Activated naive CD4-positive, alpha-beta T cell treated with anti-CD3 and anti-CD28 coated beads, Interleukin-2, amount 50 U/mL, for 16 hours (primary cell): ENCODE measurements around the gene DGCR8.
A peak's percentile ranks its signal among the peaks of the same experiment; 100 is the strongest.

Source experiments
- DNase-seq: peaks from one replicate; pipeline ENCODE4 v3.0.0-alpha.2; 2020

Gene DGCR8

GRCh38 chr22:20128619-20128901 lies 48.5 kb downstream of the DGCR8 start:
- no peak for DNase-seq

GRCh38 chr22:20128902-20129746 lies 49.1 kb downstream of the DGCR8 start:
- DNase-seq = peak; percentile 55

DNA sequence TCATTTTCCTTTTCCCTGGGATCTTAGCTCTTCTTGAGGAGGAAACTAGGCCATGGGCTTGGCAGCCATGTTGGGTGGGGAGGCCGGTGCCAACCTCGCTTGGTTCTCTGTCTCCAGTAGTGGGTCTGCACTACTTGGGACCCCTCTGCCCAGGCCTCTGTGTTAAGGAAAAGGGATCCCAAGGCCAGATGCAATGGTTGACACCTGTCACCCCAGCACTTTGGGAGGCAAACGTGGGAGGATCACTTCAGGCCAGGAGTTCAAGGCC lies 49.6 kb downstream of the DGCR8 start:
- DNase-seq = no peak

DNA sequence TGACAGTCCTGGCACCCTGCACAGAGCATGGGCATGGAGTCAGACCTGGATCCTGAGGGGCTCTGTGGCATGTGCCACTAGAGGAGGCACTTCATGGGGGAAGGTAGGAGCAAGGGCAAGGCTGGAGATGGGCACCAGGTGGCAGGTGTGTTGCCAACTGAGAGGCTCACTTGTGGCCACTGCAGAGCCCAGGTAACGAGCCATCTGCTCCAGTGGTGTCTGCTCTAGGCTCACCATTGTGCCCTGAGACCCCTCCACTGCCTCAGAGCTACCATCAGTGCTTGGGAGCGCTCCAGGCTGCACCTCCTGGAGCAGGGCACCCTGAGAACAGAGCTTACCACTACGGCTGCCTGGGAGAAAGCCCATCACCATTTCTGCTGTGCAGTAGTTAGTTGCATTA lies 50.3 kb downstream of the DGCR8 start:
- DNase-seq = no peak

GRCh38 chr22:20130731-20131596 lies 50.9 kb downstream of the DGCR8 start:
- peak; percentile 86 for DNase-seq

DNA sequence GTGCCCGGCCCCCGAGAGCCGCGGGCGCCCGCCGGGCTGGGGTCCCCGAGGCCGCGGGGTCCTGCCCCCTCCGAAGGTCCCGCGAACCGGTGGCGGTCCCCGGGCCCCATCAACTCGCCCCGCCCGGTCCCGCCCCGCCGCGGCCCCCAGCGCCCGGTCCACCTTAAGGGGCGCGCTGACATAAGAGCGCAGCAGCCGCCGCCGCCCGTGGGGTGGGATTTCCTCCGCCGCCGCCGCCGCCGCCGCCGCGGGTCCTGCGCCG lies 51.5 kb downstream of the DGCR8 start, which contains the start of gene ZDHHC8:
Gene ZDHHC8 (plus strand): TSS at position 208 of the 262 bp plus-strand sequence. CDS start 144 bp downstream, outside the sequence.
- DNase-seq = peak; percentile 59

GRCh38 chr22:20131859-20132685 lies 52.0 kb downstream of the DGCR8 start:
- peak; percentile 27 for DNase-seq

DNA sequence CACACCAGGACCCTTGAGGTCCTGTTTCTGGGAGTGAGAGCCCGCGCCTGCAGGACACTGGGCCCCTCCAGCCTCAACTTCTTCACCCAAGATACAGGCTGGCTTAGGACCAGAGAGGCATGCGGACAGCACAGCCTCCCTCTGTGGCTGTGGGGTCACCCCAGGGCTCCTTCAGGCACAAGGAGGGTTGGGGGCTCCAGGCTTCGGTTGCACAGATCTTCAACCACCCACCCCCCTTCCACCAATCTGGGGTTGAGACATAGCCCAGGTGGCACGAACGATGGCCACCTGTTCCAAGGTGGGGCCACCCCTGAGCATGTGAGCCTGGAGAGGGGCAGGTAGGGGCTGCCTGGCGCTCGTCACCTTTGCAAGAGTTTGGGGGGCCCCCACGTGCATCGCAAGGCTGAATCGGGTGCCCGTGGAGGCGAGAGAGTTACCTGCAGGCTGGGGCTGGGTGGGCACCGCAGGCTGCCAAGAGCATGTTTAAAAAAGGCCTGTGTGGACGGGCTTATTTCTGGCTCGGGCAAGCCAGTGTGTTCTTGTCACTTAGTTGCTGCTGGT lies 52.7 kb downstream of the DGCR8 start:
- DNase-seq = no peak

DNA sequence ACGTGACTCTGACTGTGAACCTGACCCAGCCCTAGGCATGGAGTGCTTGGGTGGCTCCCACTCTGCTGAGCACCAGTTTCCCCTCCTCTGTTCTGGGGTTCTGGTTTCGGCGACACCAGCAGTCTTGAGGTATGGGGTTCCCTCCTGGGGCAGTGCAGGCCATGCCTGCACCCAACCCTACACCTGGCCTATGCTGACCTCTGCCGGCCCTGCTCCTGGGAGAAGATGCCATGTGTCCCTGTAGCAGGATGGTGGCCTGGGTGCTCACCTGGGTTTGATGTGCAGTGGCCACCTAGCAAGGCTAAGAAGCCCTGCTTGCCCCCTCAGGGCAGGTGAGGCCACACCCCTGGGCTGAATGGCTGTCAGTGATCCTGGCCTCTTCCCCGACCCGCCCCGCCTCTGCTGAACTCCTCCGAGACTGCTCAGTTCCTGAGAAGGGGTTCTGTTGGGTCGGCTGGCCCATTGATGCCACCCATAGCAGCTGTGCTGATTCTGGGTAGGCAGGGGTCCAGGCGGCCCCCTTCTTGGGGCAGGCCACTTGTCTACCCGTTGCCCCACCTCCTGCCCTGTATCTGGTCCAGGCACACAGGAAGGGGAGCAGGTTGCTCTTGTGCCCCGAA lies 54.0 kb downstream of the DGCR8 start:
- DNase-seq = no peak

- DNase-seq = no peak
Observed at GRCh38 chr22:20135265-20135664, 55.2 kb downstream of the DGCR8 start.

GRCh38 chr22:20135806-20136602 lies 56.0 kb downstream of the DGCR8 start:
- no peak for DNase-seq

DNA sequence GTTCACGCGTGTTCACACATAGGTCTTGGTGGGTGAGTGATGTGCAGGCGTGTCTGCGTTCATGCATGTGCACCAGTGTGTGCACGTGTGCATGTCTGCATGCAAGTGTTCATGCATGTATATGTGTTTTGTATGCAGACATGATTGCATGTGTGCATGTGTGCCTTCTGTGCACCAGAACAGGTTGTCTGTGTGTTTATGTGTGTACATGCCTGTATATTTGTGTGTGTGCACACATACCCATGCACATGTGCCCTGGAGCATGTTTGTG lies 56.5 kb downstream of the DGCR8 start:
- no peak for DNase-seq

DNA sequence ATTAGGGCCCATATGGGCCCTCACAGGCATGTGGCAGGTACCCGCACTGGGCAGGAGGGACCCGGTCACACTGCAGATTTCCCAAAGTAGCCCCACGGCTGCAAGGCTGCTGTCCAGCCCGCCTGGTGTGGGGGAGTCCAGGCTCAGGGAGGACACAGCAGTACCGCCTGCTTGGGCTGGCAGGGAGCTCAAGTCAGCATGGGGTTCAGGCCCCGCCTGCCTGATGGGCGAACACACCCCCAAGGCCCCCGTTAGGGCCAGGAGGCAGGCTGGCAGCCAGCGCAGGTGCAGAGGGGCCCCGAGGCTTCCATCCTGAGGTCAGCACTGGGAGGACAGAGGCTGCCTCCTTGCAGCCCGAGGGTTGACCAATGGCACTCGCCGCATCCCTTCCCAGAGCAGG lies 57.1 kb downstream of the DGCR8 start:
- no peak for DNase-seq

DNA sequence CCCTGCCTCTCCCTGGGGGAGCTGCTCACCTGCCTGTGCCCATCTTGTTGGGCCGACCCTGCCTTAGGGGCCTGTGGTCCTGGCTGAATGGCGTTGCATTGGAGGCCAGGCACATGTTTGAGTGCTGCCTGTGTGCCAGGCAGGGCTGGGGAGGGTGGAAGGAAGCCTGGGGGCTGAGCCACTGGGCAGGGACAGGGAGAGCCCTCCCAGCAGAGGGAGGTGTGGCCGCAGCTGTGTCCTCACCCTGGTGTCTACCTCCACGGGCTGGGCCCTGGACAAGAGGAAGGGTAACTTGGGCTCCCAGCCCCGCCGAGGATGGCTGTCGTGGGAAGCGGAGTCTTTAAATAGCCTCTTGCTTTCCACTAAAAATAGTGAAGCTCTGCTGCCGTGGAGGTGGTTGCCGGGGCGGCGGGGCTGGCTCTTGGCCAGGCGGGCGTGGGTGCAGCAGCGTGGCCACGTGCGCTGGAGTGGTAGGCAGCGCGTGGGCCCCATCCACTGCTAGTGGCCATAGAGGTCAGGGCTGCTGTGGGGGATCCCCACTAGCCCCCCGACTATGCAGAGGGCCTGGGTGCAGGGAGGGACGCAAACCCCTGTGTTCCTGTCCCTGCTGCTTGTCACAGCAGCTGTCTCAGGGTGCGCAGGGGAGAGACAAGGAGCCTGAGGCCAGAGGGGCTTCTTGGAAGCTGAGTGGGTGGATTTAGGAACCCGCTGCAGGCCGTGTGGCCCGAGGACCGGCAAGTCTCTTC lies 57.8 kb downstream of the DGCR8 start:
- DNase-seq = no peak

GRCh38 chr22:20138417-20138738 lies 58.3 kb downstream of the DGCR8 start:
- DNase-seq = no peak

- no peak for DNase-seq
Observed at GRCh38 chr22:20138868-20139267, 58.8 kb downstream of the DGCR8 start.

DNA sequence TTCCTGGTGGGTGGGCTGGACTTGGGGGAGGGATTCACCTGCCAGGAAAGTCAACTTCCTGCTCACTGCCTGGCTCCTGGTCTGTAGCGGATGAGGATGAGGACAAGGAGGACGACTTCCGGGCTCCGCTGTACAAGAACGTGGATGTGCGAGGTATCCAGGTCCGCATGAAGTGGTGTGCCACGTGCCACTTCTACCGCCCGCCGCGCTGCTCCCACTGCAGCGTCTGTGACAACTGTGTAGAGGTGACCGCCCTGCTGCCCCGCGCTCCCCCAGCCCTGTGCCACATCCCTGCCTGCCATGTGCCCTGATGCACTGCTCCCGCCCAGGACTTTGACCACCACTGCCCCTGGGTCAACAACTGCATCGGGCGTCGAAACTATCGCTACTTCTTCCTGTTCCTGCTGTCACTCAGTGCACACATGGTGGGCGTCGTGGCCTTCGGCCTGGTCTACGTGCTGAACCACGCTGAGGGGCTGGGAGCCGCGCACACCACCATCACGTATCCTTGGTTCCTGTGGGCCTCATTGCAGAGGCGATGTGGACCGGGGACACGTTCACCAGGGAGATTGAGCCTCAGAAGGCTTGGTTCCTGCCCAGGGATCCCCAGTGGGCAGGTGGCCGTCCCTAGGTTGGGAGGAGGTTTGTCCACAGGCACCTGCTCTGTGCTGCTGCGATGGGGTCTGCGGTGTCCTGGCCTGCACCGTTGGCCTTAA lies 59.5 kb downstream of the DGCR8 start:
- DNase-seq = no peak

DNA sequence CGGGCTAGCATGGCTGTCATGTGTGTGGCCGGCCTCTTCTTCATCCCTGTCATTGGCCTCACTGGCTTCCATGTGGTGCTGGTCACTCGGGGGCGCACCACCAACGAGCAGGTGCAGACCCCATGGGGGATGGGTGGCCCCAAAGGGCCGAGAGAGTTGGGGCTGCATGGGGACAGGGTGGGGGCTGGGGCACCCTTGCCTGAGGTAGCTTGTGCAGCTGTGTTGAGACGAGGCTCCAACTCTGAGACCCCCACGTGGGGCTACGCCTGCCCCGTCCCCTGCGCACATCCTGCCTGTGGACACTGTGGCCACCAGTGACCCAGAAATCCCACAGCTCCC lies 60.0 kb downstream of the DGCR8 start:
- no peak for DNase-seq

GRCh38 chr22:20140521-20140964 lies 60.5 kb downstream of the DGCR8 start:
- DNase-seq = no peak

- no peak for DNase-seq
Observed at GRCh38 chr22:20141186-20142077, 61.4 kb downstream of the DGCR8 start.
